GM21528 (cell line): ENCODE results near the gene TEC.

ENCODE experiments used
- ATAC-seq: cut with Tn5 transposase; IDR thresholded peaks from one replicate; pipeline ENCODE4 v1.9.1; 2021; ENCODE audit warnings: mild to moderate bottlenecking, moderate library complexity; ENCODE audit not compliant: unreplicated experiment, low FRiP score

The TEC gene

GRCh38 chr4:48130100-48130499 is 139.5 kb downstream of the TEC start:
- ATAC-seq, result no peak

GRCh38 chr4:48129307-48130014 is 140.2 kb downstream of the TEC start:
- ATAC-seq, result no peak

- ATAC-seq, result peak; percentile 89
Measured at GRCh38 chr4:48127682-48128404, 141.8 kb downstream of the TEC start.

GRCh38 chr4:48127231-48127630 is 142.4 kb downstream of the TEC start:
- ATAC-seq, result no peak

GRCh38 chr4:48126621-48127020 is 143.0 kb downstream of the TEC start:
- no peak for ATAC-seq

DNA sequence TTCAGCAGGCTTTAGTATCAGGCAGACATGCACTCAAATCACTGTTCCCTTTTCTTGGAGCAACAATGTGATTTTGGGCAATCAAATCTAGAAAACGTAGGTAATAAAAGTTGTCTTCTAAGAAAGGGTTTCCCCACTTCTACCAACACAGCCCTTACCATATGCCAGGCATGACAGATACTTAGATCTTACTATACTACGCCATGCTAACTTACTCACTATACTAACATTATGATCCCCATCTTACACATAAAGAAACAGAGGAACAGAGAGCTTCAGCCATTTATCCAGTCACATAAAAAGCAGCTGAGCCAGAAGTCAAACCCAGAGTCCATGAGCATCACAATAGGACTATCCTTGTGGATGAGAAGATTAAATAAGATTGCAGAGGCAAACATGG is 144.8 kb downstream of the TEC start:
- no peak for ATAC-seq

DNA sequence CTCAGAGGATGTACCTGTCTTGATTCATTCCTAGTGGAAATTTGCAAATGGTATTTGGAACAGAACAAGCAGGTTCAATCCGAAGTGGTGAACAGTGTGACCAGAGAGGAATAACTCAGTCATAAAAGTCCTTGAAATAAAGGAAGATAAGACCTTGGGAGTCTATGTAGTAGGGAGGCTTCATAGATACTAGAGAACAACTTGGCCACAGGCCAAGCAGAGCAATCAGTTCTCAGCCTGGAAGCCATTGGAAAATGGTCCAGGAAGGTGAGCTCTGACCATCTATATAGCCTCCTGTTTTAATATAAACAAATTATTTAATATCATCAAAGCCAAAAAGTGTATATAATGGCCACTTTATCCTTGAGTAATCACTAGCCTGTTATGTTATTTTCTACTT is 146.9 kb downstream of the TEC start:
- no peak for ATAC-seq

- ATAC-seq, result no peak
Measured at GRCh38 chr4:48121180-48121579, 148.5 kb downstream of the TEC start.

- ATAC-seq, result no peak
Measured at GRCh38 chr4:48120132-48120531, 149.5 kb downstream of the TEC start.

- ATAC-seq, result no peak
Measured at GRCh38 chr4:48119646-48120045, 150.0 kb downstream of the TEC start.

GRCh38 chr4:48118081-48118480 is 151.6 kb downstream of the TEC start:
- no peak for ATAC-seq

DNA sequence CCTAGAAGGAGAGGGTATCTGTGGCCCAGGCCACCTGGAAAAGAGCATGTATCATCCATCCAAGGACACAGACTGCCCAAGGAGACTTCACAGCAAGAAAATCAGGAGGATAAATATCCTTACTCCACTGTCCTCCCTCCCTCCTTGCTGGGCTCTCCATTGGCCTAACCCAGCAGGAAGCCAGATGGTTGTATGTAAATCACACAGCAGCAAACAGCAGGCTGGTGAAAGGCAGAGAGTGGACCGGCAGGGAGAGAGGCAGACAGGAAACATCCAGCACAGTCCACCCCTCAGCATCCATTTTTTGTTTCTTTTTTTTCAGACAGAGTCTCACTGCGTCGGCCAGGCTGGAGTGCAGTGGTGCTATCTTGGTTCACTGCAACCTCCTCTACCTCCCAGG is 153.1 kb downstream of the TEC start:
- no peak for ATAC-seq

GRCh38 chr4:48114412-48114811 is 155.2 kb downstream of the TEC start:
- no peak for ATAC-seq

DNA sequence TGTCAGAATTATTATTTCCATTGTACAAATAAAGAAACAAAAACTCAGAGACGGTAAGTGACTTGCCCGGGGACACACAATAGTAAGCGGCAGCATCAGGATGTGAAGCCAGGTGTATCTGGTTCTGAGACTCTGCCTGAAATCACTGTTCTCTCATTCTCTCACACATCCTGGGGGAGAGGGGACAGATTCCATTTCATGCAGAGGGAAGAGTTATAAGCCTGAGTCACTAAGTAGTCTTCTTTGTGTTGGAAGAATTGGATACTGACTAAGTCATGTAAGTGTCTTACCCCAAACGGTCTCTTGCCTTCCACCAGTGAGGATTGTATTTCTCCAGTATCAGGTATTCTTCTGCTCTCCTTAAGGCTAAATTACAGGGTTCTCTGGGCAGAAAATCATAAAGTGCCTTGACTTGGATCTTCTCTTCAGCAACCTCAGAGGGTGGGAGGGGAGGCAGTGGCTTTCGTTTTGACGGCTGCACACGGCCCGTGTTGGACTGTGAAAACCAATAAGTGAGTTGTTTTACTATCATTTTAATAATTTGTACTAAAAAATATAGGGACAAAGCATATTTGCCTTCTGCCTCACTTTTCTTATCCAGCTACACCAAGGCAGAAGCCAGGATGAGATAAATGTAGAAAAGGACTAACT is 157.5 kb downstream of the TEC start:
- ATAC-seq, result no peak

DNA sequence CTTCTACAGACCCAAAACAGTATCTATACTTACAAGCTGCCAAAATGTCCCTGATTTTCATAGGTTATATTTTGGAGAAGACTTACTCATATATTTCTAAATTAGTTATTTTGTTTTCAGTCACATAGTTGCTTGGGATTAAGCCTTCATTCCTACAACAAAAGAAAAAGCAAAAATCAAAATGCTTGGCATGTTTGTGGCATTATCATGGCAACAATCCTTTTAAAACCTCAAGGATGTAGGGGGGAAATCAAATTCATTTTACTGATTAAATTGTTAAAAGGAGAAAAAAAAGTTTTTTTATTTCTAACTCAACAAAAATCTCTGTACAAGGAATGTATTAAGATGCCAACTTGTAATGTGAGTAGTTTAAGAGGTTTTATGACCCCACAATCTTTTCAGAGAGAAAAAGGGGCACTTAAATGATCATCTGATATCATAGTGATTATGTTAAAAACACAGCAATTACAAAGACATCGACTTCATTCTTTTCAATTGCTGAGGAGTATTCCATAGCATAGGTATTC is 159.1 kb downstream of the TEC start:
- ATAC-seq, result no peak

- no peak for ATAC-seq
Measured at GRCh38 chr4:48109413-48110263, 160.0 kb downstream of the TEC start.

GRCh38 chr4:48108309-48109073 is 161.1 kb downstream of the TEC start:
- ATAC-seq, result no peak

DNA sequence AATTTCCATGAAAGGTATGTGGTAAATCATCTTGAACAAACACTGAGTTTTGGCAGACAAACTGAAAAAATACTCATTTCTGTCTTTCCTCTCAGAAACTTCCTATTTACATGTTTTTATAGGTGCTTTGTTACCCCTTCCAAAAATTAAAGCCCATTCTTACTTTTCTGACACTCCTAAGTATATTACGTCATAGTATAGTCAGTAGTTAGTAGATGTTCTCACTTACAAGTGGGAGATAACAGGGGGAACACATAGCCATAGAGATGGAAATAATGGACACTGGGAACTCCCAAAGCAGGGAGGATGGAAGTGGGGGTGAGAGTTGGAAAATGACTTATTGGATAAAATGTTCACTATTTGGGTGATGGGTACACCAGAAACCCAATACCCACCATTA is 164.4 kb downstream of the TEC start:
- ATAC-seq, result no peak

DNA sequence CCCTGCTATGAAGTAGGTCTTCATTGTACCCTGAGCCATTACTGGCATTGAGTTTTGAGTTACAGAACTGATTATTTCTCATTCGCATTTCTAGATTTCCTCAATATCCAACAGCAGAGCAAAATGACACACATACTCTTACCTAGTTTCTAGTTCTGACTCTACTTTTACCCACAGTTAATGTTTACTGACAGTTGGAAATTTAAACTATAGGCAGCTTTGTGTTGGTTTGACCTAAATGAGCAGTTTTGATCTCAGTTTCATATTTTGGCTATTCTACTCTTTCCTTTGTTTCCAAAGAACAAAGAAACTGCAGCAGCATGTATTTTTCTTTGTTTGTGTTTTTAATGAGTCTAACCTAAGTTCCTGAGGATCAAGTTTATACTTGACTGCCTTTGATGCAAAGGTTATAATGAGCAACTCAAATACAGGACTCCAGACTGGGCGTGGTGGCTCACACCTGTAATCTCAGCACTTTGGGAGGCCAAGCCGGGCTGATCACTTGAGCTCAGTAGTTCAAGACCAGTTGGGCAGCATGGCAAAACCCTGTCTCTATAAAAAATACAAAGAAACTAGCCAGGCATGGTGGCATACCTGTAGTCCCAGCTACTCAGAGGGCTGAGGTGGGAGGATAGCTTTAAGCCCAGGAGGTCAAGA is 166.0 kb downstream of the TEC start:
- ATAC-seq, result peak; percentile 84
